Uterus (tissue), 4 donors: Measurements from ENCODE around the gene OTOG. TPM values are rescaled to one million over a fixed set of nuclear protein-coding genes. Genes with fewer than 3 reads are reported as not detected.

Source experiments
- DNase-seq, 2 donors: peaks; one replicate each; pipeline ENCODE4 v3.0.0-alpha.2; 2019 to 2020
- H3K27ac ChIP-seq, 2 donors: fragments of 200-600 bp; sonication (generic); 1 replicate in 1 of 2; 2 replicates in 1 of 2; pipeline ENCODE4 v1.5.1; 2016 to 2018
- H3K27me3 ChIP-seq, 2 donors: fragments of 200-600 bp; sonication (generic); one replicate each; pipeline ENCODE4 v1.5.1; 2018 to 2019; ENCODE audit warnings: control low read depth in 1 of 2
- H3K36me3 ChIP-seq, 2 donors: fragments of 200-600 bp; sonication (generic); one replicate each; pipeline ENCODE4 v1.5.1; 2019; ENCODE audit warnings: control low read depth in 1 of 2
- H3K4me1 ChIP-seq, 2 donors: fragments of 200-600 bp; sonication (generic); one replicate each; pipeline ENCODE4 v1.5.1; 2018 to 2019; ENCODE audit warnings: control low read depth in 1 of 2
- H3K4me3 ChIP-seq, 2 donors: fragments of 200-600 bp; sonication (generic); 1 replicate in 1 of 2; 2 replicates in 1 of 2; pipeline ENCODE4 v1.5.1; 2018 to 2019; ENCODE audit warnings: mild to moderate bottlenecking in 1 of 2
- H3K9me3 ChIP-seq, 2 donors: fragments of 200-600 bp; sonication (generic); one replicate each; pipeline ENCODE4 v1.5.1; 2019; ENCODE audit warnings: control low read depth in 1 of 2
- POLR2A ChIP-seq, 2 donors: fragments of 450-650 bp; IDR thresholded peaks; one replicate each; pipeline ENCODE4 v1.6.1; 2016; ENCODE audit warnings: antibody characterized with exemption in 2 of 2, mild to moderate bottlenecking in 1 of 2, moderate library complexity in 1 of 2
- intact Hi-C: fragments of 100-400 bp; cut with DNase I; formaldehyde crosslinking; loops from one replicate; pipeline ENCODE4 v1.15.1; 2023; ENCODE audit warnings: low total_unique reads
- total RNA-seq, 4 donors: library from RNA; depleted of rRNA in 3 of 4; stranded (reverse); fragments of >200 nt in 3 of 4; gene quantifications; one replicate each; pipeline versions ENCODE4 v1.1.0 to v1.2.4, GENCODE V29; 2014 to 2023
- TF ChIP-seq, protein P1 (sequence below), 4 experiments: fragments of 200-600 bp in 2 of 4; fragments of 450-650 bp in 2 of 4; sonication (generic) in 2 of 4; IDR thresholded peaks; one replicate each; pipeline ENCODE4 v1.5.1; 2016 to 2019; ENCODE audit warnings: antibody characterized with exemption in 4 of 4, mild to moderate bottlenecking in 2 of 4, moderate library complexity in 1 of 4
- donor health status: DM: yes; HTN: yes; CAD: no.

Gene OTOG, protein sequence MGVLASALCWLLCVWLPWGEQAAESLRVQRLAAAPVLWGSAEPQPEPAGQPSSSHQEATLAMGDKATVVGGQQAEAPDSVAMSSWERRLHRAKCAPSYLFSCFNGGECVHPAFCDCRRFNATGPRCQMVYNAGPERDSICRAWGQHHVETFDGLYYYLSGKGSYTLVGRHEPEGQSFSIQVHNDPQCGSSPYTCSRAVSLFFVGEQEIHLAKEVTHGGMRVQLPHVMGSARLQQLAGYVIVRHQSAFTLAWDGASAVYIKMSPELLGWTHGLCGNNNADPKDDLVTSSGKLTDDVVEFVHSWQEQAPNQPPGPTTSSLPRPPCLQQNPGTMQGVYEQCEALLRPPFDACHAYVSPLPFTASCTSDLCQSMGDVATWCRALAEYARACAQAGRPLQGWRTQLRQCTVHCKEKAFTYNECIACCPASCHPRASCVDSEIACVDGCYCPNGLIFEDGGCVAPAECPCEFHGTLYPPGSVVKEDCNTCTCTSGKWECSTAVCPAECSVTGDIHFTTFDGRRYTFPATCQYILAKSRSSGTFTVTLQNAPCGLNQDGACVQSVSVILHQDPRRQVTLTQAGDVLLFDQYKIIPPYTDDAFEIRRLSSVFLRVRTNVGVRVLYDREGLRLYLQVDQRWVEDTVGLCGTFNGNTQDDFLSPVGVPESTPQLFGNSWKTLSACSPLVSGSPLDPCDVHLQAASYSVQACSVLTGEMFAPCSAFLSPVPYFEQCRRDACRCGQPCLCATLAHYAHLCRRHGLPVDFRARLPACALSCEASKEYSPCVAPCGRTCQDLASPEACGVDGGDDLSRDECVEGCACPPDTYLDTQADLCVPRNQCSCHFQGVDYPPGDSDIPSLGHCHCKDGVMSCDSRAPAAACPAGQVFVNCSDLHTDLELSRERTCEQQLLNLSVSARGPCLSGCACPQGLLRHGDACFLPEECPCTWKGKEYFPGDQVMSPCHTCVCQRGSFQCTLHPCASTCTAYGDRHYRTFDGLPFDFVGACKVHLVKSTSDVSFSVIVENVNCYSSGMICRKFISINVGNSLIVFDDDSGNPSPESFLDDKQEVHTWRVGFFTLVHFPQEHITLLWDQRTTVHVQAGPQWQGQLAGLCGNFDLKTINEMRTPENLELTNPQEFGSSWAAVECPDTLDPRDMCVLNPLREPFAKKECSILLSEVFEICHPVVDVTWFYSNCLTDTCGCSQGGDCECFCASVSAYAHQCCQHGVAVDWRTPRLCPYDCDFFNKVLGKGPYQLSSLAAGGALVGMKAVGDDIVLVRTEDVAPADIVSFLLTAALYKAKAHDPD (N-terminal part only)
- total RNA-seq: under 1 TPM in 1 of 4 donors, not detected in 3; under 0.01 TPM

DNA sequence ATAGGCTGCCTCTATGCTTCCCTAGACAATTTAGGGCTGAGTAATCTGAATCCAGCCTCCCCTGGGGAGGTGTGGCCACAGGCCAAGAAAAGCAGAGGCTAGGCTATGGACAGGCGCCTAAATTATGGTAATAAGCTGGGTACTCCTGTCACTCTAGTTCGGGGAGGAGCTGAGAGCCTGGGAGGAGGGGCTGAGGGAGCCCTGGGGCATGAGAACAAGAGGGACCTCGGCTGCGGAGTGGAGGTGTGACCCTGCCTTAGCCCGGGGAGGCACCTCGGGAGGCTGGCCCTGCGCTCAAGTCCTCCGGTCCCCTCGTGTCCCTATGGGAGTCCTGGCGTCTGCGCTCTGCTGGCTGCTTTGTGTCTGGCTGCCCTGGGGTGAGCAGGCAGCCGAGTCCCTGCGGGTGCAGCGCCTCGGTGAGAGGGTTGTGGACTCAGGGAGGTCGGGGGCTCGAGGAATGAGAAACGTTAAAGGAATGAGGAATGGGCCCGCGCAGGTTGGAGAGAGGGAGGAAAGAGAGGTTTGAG, at the start of gene OTOG:
Gene OTOG, plus strand, starts transcription at position 209 of the 527 bp plus-strand sequence. Its CDS starts 114 bp downstream, at position 323.
- Histone ChIP-seq H3K27ac (no peak within 1 kb of the TSS), H3K27me3 (no peaks in the 10 kb centered on the region), H3K9me3 (no peaks in the 10 kb centered on the region), H3K4me3 (no peak within 1 kb of the TSS), H3K36me3 (no peaks in the 10 kb centered on the region), H3K4me1 (no peaks in the 10 kb centered on the region)
- no peak for TF ChIP-seq POLR2A (IDR thresholded peaks at IDR 0.05)
- TF ChIP-seq, protein P1, sequence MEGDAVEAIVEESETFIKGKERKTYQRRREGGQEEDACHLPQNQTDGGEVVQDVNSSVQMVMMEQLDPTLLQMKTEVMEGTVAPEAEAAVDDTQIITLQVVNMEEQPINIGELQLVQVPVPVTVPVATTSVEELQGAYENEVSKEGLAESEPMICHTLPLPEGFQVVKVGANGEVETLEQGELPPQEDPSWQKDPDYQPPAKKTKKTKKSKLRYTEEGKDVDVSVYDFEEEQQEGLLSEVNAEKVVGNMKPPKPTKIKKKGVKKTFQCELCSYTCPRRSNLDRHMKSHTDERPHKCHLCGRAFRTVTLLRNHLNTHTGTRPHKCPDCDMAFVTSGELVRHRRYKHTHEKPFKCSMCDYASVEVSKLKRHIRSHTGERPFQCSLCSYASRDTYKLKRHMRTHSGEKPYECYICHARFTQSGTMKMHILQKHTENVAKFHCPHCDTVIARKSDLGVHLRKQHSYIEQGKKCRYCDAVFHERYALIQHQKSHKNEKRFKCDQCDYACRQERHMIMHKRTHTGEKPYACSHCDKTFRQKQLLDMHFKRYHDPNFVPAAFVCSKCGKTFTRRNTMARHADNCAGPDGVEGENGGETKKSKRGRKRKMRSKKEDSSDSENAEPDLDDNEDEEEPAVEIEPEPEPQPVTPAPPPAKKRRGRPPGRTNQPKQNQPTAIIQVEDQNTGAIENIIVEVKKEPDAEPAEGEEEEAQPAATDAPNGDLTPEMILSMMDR (IDR thresholded peaks at IDR 0.05): no peak
- no peak for DNase-seq
- intact Hi-C loops: no loop called here

DNA sequence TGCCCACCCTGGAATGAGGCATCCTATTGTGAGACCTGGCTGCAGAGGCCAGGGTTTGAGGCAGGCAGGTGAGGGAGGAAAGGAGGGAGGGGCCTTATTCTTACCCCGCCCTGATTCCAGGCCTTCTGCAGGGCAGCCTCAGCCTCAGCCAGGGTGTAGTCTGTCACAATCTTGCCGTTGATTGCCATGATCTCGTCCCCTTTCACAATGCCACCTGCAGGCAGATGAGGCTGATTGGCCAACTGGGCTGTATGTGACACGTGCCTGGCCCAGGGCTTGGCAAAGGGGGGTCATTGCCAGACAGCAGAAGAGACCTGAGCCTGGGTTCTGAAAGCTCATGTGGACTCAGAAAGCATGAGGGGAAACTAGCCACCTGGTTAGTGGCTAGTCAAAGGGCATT, 49.0 kb upstream of the OTOG start:
- DNase-seq: no peak
- Histone ChIP-seq H3K27ac (no peak overlapping the region), H3K36me3 (no peaks in the 10 kb centered on the region), H3K9me3 (no peaks in the 10 kb centered on the region), H3K4me1 (no peaks in the 10 kb centered on the region), H3K27me3 (no peaks in the 10 kb centered on the region), H3K4me3 (no peak overlapping the region)
- intact Hi-C loops: no loop called here
- TF ChIP-seq POLR2A (IDR thresholded peaks at IDR 0.05): no peak
- TF ChIP-seq, protein P1 (IDR thresholded peaks at IDR 0.05): no peak

DNA sequence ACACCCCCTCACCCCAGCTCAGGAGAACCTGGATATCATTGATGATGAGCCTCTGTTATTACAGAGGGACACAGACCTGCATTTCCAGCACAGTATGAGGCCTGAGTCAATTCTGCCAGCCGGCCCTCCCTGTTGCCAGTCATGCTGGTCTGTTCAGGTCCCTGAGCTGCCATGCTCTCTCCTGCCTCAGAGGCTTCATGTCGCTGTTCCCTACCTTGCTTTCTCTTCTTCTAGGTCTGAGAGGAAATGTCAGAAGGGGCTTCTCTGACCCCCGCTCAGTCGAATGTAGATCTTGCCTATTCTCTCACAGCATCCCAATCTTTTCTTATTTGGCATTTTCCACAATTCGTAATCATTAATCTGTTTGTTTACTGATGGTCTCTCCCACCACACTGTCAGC, 48.6 kb upstream of the OTOG start:
- no peaks in the 10 kb centered on the region for H3K36me3 ChIP-seq
- no peak overlapping the region for H3K4me3 ChIP-seq
- no peak for DNase-seq
- intact Hi-C loops: no loop called here
- no peaks in the 10 kb centered on the region for H3K9me3 ChIP-seq
- H3K27me3 ChIP-seq: no peaks in the 10 kb centered on the region
- no peak for TF ChIP-seq POLR2A (IDR thresholded peaks at IDR 0.05)
- TF ChIP-seq, protein P1 (IDR thresholded peaks at IDR 0.05): no peak
- H3K27ac ChIP-seq: no peak overlapping the region
- H3K4me1 ChIP-seq: no peaks in the 10 kb centered on the region

DNA sequence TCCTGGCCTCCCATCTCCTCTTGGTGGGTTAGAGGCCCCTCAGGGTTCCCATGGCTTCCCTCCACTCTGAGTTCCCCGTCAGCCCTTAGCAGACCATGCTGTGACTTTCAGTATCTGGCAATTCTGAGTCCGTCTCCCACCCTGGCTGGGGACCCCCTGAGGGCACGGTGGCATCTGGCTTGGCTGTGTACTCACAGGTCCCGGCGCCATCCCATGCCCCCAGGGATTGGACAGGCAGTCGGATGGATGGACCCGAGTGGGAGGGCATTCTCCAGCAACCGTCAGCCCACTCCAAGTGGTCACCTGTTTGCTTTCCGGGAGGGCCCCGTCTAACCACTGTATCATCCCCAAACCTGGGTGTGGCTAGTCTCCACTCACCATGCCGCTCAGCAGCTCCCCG, 46.4 kb upstream of the OTOG start:
- Histone ChIP-seq H3K36me3 (no peaks in the 10 kb centered on the region), H3K27me3 (no peaks in the 10 kb centered on the region), H3K4me3 (no peak overlapping the region), H3K9me3 (no peaks in the 10 kb centered on the region), H3K27ac (no peak overlapping the region), H3K4me1 (no peaks in the 10 kb centered on the region)
- intact Hi-C loops: no loop called here
- TF ChIP-seq POLR2A (IDR thresholded peaks at IDR 0.05): no peak
- TF ChIP-seq, protein P1 (IDR thresholded peaks at IDR 0.05): no peak
- no peak for DNase-seq
